HuH-7.5 (cell line): ENCODE results near the gene SLC12A3.

Source experiments
- DNase-seq: peaks from one replicate; pipeline ENCODE4 v3.0.0; 2011; ENCODE audit warnings: low spot score

The SLC12A3 gene, protein sequence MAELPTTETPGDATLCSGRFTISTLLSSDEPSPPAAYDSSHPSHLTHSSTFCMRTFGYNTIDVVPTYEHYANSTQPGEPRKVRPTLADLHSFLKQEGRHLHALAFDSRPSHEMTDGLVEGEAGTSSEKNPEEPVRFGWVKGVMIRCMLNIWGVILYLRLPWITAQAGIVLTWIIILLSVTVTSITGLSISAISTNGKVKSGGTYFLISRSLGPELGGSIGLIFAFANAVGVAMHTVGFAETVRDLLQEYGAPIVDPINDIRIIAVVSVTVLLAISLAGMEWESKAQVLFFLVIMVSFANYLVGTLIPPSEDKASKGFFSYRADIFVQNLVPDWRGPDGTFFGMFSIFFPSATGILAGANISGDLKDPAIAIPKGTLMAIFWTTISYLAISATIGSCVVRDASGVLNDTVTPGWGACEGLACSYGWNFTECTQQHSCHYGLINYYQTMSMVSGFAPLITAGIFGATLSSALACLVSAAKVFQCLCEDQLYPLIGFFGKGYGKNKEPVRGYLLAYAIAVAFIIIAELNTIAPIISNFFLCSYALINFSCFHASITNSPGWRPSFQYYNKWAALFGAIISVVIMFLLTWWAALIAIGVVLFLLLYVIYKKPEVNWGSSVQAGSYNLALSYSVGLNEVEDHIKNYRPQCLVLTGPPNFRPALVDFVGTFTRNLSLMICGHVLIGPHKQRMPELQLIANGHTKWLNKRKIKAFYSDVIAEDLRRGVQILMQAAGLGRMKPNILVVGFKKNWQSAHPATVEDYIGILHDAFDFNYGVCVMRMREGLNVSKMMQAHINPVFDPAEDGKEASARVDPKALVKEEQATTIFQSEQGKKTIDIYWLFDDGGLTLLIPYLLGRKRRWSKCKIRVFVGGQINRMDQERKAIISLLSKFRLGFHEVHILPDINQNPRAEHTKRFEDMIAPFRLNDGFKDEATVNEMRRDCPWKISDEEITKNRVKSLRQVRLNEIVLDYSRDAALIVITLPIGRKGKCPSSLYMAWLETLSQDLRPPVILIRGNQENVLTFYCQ

DNA sequence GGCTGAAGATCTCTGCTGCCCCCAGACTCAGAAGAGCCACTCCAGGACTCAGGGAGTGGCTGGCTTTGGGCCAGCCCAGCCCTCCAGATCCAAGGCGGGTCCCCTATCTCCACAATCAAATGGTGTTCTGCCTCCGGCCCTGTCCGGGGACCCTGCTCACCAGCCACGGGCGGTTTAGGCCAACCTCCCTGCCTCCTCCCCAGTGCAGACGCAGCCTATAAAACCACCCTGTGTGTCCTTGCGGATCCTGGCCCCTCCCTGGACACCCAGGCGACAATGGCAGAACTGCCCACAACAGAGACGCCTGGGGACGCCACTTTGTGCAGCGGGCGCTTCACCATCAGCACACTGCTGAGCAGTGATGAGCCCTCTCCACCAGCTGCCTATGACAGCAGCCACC is at the start of gene SLC12A3:
Gene SLC12A3, plus strand, starts transcription at position 248 of the 400 bp plus-strand sequence. Its CDS starts 29 bp downstream, at position 277.
- no peak for DNase-seq

DNA sequence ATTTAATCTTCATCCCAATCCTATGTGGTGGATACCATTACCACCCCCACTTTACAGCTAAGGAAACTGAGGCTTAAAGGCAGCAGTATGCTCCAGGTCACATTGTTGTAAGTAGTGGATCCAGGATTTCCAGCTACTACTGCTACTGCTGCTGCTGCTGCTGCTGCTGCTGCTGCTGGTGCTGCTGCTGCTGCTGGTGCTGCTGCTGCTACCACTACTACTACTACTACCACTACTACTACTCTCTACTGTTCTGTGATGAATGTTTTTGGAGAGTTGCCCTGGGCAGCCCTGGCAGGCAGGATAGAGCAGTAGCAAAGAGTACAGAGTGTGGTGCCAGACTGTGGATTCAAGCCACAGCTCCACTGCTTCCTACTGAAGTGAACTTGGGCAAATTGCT is 49.3 kb upstream of the SLC12A3 start:
- DNase-seq: no peak

DNA sequence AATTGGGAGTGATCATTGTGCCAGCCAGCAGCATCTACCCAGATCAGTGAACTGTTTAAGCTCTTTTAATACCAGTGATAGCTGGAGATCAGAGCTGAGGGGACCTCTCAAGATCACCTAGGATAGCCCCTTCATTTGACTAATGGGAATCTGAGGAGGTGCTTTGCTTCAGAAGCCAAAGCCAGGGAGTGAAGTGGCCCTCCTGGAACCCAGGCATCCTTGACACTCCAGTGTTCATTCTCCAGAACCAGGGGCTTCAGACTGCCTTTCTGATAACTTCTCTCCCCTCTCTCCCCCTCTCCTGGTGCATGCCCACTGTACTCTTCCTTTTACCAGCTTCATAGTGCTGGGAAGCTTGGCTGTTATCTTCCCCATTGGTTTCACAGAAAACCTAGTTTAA is 48.0 kb upstream of the SLC12A3 start:
- DNase-seq: no peak

DNA sequence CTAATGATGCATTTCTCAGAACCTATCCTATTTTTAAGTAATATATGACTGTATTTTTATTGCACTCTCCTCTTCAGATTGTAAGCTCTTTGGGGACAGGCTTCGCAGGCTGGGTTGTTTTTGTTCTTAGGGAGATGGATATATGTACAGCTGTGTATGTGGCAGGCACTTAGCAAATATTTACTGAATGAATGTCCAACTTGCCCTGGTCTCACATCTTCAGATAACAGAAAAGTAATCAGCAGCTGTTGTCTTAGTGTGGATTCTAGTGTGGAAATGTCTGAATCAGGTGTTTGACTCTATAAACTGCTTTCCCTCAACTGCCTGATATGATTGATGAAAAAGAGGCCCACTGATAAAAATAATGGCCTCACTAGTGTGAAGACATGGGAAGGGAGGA is 47.1 kb upstream of the SLC12A3 start:
- no peak for DNase-seq

DNA sequence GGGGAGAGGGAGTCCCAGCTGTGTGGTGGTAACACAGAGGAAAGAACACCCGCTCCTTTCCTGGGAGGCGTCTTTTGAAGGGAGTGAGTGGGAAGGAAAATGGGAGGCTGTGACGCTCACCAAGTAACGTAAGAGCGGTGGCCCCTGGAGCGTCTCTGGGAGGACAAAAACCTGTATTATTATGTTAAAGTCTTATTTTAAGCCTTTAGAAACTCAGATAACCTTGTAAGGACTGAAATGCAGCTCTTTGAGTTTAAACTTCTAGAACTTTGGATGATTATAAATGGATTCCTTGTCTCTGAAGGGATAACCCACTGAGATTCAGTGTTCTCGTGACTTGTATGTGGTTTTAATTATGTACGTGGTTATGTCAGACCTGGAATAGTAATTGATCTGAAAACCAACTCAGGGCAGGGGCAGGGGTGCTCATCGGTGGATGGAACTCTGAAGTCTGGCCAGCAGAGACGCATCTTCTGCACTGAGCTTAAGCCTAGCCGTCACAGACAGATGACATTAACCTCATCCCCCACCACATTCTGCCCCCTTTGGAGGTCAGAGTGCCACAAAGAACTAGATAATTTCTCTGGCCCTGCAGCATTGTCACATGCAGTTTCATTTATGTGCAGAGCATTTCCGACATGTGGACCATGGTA is 41.8 kb upstream of the SLC12A3 start:
- no peak for DNase-seq

DNA sequence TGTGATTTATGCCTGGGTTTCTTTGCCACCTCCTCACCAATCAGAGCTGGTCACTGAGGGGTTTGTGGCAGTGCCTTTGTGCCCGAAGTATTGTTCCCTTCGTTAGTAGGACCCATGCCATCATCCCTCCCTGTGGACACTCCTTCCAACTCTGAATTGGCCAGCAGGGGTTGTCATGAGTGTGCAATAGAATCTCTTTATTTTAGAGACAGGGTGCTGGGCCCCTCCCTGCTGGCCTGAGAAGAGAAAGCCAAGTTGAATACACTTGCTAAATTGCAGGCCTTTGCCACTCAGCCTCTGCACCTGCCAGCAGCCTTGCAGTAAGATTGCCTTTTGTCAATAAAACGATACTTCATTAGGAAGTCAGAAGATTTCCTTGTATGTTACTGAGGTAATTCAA is 40.7 kb upstream of the SLC12A3 start:
- DNase-seq: no peak

DNA sequence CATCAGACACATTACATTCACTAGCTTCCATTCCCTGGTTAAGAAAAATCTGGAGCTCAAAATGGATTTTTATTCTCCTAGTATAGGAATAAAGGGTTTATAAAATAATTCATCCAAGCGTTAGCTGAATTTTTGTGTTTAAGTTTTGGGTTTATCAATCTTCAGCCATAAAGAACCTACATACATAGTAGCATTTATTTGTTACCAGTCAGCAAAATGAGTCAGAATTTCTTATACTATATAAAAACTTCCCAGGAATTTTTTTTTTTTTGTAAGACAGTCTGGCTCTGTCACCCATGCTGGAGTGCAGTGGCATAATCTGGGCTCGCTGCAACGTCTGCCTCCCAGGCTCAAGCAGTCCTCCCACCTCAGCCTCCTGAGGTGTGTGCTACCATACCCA is 40.2 kb upstream of the SLC12A3 start:
- no peak for DNase-seq

DNA sequence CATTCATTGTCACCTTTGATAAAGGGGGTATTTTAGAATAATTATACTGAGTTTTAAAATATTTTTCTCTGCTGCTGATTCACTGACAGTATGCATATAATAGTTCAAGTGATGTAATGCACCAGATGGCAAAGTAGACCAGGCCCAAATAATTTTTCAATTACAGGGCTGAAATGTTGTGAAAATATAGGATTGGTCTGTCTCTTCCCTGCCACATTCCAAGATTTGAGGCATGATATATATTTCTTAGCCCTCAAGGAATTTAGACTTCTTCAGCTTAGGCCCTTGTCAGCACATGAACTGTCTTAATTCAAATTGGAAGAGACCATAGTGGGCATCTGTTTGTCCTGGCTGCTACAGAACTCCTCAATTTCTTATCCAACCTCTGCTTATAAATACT is 39.2 kb upstream of the SLC12A3 start:
- no peak for DNase-seq

DNA sequence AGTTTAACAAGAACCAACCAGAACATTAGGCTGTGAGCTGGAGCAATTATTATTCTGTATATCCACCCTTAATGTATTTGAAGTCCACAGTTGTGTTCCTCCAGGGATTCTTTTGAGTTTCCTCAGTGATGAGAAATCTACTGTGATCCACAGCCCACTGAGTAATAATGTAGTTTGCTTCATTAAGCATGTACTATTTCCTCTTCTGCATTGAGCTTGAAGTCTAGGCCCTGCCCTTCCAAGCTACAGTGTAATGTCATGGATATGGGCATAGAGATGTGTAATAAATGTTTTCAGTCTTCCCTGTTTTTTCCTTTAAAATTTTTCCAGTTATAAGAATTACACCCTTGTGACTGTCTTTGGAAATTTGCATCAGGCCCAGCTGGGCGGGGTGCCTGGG is 36.4 kb upstream of the SLC12A3 start:
- DNase-seq: no peak

DNA sequence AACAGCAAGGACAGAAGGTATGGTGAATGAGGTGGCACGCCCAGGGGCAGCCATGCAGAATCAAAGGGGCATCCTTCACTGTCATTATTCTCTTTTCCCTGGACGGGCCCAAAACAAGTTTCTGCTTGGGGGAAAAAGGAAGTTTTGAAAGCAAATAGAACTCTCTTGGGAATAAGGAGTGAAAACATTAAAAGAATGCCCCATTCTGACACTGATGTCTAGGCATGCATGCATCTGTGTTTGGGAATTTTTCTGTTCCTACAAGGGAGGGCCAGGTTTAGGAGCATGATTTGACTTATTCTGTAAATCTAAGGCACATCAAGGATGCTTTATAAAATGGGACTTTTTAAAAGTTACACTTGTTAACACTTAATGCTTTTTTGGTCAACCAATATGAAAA is 34.3 kb upstream of the SLC12A3 start:
- DNase-seq: no peak

DNA sequence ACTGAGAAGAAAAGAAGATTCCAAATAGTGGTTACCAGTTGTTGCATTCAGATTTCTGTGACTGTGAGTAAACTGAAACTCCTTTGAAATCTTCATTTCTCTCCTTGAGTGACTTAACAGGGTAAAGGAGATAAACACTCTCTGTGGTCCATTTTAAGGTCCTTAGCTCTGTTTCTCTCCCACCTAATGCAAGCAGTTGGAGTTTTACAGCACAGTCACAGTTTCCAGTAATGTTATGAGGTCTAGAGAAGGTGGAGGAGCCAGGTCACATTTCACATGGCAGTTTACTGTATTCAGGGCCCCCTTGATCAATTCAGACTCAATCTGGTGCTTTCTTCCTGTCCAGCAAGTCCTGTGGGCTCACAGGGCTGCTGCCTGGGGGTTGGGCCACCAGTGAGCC is 32.2 kb upstream of the SLC12A3 start:
- DNase-seq: no peak

DNA sequence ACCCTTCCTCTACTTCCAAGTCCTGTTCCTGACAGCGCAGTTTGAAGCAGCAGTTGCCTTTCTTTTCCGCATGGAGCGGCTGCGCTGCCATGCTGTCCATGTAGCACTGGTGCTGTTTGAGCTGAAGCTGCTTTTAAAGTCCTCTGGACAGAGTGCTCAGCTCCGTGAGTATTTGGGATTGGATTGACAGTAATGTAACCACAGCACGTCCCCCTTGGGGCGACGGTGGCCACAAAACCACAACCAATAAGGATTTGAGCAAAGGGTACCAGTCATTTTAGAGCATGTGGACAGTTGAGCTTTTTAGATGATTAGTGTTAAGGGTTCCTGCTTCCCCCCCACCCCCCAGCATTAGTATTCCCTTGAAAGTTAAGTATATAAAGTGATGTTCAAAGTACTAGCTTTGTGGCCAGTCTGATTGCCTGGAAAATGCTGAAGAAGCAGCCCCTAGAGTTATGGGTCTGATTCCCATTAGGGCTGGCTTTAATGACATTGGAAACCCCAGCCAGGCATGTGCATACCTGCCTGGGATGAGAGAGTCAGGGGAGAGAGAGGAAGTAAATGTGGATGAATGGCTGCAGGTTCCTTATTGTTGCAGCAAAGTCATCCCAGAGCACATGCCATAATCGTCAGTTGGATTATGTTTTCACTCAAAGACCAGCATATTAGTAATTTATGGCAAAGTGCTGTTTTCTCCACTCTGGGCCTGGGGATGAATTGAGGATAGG is 31.6 kb upstream of the SLC12A3 start:
- no peak for DNase-seq

DNA sequence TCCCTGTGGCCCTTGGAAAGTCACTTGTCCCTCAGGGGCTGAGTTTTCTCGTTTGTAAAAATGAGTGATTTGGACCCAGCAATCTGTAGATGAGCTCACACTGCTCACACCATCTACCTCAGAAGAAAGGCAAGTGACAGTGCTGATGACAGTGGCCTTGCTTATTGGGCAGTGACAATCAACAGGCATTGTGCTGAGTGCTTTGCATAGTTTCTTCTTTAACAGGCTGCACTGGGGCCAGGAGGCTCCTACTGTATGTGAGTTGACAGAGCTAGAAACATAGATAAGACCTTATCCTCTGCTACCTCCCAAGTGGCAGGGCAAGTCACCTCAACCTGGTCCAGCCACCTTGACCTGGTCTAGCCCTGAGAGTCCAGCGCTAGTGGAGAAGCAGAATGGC is 29.7 kb upstream of the SLC12A3 start:
- no peak for DNase-seq

DNA sequence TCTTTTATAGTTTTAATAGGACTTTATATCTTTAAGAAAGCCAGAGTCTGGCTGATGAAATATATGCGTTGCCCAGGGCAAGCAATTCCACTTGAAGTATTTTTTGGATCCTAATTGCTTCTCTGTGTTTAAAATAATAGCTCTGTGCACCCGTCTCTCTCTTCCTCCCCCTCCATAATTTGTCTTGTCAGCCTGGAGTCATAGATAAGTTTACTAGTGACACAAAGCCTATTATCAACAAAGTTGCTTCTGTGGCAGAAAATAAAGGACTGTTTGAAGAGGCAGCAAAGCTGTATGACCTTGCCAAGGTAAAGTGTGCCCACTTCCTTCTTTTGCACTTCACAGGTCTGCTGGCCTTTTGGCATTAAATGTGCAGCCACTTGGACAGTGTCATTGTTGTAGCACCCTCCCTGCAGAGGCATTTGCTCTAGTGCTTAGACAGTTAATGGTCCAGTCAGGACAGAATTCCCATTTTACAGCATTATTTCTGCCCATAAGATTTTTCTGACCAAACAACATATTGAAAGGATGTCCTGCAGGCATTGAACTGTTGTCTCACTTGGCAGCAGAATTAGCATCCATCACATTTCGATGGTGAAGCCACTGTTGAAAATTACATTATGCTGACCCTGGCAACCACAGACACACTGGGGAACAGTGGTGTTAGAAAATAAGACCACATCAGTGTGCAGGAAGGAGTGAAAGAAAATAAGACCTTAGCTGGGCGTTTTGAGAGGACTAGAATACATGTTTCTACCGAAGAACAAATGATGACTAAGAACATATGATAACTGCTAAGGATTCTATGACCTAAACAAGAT is 28.4 kb upstream of the SLC12A3 start:
- DNase-seq: no peak

DNA sequence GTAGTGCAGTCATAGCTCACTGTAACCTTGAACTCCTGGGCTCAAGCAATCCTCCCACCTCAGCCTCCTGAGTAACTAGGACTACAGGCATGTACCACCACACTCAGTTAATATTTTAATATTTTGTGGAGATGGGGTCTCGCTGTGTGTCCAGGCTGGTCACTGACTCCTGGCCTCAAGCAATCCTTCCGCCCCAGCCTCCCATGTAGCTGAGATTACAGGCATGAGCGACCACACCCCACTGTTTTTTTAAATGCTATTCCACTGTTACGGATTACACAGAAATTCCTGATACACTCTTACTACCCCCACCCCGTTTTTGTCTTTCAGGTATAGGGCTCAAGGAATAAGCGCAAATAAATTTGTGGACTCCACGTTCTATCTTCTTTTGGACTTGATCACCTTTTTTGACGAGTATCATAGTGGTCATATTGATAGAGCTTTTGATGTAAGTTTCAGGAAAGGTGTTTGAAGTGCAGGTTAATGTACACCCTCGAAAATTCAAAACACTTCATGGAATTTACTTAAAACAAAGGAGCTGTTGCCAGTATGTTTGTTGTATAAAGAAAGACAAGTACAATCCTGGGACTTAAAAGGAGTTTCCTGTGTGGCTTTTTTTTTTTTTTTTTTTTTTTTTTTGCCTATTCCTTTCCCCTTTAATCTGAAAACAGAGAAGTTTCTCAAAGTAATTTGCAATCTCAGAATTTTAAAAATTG is 26.2 kb upstream of the SLC12A3 start:
- DNase-seq: no peak

DNA sequence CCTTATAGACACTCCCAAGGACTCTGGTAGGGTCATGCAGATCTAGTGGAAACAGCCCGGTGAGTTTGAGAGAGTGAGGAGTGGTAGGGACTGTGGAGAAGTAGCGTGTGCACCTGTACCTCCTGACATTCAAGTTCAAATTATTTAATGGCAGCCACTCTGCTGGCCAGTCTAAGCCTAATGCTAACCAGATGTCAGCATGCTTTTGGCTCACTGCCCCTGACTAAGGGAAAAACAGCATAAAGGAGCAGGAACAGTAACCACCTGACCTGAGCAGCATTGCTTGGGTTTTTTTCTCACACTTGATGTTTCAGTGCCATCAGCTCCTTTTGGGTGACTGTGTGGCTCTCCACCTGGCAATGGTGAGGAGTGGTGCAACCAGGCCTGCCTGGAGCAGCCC is 23.8 kb upstream of the SLC12A3 start:
- DNase-seq: no peak

DNA sequence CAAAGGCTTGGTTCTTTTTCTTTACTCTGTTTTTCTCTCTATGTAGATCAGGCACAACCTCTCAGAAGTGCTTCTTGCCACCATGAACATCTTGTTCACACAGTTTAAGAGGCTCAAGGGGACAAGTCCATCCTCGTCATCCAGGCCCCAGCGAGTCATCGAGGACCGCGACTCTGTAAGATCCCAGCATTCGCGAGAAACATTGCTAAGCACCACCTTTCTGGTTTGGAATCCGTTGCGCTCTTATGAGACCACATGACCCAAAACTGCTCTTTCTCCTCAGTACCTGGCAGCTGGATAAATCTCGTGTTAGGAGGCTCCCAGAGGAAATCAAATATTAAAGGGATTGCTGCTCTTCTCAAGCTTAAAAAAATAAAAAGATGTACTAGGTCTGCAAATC is 23.3 kb upstream of the SLC12A3 start:
- no peak for DNase-seq

DNA sequence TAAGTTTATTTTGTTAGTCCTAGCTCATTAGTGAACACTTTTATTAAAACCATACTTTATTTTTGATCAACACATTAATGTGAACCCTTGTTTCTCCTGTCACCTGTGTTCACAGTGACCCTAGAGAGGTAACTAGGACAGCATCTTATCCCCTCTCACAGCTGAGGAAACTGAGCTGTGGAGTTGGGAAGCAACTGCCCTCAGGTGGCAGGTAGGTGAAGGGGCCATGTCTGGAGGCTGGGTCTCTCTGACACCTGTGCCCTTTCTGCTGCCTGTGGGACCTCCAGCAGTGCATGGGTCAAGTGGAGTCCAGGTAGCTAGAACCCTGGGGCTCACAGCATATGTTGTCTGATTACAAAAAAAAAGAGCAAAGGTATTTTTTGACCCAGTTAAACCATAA is 22.9 kb upstream of the SLC12A3 start:
- no peak for DNase-seq

DNA sequence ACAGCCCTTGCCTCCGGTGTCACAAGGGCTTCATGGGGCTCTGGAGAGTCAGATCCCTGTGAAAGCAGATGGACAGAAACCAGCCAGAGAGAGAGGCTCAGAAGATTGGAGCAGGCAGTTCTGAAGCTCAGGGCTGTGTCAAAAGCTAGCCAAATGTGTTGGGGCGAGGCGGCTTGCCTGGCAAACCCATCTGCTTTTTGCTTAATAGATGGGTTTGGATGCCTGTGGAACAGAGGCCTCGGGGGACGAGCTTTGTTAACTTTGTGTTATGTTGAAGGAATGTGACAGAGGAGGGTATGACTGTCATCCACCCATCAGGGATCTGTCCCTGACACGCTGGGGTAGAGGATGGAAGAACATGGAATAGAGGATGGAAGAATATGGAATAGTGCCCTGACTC is 21.0 kb upstream of the SLC12A3 start:
- no peak for DNase-seq

DNA sequence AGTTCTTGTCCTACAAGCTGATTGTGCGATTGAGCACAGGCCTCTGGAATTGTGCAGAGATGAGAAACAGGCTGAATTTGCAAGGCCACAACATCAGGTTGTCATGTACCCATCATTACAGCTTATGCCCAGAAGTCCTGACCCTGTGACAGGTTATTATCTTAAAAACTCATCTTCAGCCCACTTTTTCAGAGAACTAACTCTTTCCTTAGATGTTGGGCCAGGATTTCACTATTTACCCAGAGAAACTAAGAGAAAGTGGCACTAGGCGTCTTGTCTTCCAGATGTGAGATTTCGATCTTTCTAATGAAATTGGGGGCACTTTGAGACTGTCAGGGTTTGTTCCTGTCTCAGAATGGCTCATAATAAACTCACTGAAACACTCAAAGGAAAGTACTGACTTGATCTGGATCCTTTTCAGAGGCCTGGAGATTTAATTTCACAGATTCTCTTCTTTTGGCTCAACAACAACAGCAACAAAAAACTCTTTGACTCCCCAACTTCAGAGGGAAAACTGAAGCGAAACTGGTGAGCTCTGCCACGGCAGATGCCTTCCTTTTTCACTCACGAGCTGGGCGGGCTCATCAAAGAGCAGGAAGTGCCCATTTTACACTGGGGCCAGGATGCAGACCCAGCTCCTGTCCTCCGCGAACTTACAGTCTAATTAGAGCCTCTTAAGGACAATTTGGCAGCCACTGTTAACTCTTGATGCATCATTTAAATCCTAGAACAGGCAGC is 17.7 kb upstream of the SLC12A3 start:
- DNase-seq: no peak
